Activated T-cell treated with anti-CD3 and anti-CD28 coated beads, Interleukin-2, amount 50 U/mL, for 4 hours (primary cell): ENCODE results near the gene SSBP4. TPM values are rescaled to one million over a fixed set of nuclear protein-coding genes. Genes with fewer than 3 reads are reported as not detected.
"Not testable (repeated sequence)": the region's sequence is repeated elsewhere in the genome, so short reads cannot be mapped to it uniquely, and the experiment has no call there.

Source experiments
- ATAC-seq, 2 donors: fragments of 200-7000 bp; cut with Tn5 transposase; one replicate each; pipeline ENCODE4 v1.10.0; 2021
- DNase-seq: peaks from one replicate; pipeline ENCODE4 v3.0.0-alpha.2; 2020
- H3K27me3 Mint-ChIP-seq: one replicate; pipeline ENCODE4 v1.8.0; 2021; ENCODE audit warnings: low read depth, mixed read lengths
- H3K36me3 Mint-ChIP-seq: one replicate; pipeline ENCODE4 v1.8.0; 2022; ENCODE audit warnings: mixed read lengths; ENCODE audit not compliant: insufficient read depth
- H3K4me1 Mint-ChIP-seq: one replicate; pipeline ENCODE4 v1.8.0; 2021; ENCODE audit warnings: low read depth, mixed read lengths
- H3K4me3 Mint-ChIP-seq: one replicate; pipeline ENCODE4 v1.8.0; 2021; ENCODE audit warnings: mild to moderate bottlenecking, moderate library complexity, mixed read lengths
- H3K9me3 Mint-ChIP-seq: one replicate; pipeline ENCODE4 v1.8.0; 2021; ENCODE audit warnings: mixed read lengths
- total RNA-seq, 3 donors: library from RNA; stranded (reverse); gene quantifications; one replicate each; pipeline ENCODE4 v1.2.1, GENCODE V29; 2021

SSBP4 gene
- total RNA-seq, 3 donors from 2014 or later, result 119 to 155 (median 135) TPM

DNA sequence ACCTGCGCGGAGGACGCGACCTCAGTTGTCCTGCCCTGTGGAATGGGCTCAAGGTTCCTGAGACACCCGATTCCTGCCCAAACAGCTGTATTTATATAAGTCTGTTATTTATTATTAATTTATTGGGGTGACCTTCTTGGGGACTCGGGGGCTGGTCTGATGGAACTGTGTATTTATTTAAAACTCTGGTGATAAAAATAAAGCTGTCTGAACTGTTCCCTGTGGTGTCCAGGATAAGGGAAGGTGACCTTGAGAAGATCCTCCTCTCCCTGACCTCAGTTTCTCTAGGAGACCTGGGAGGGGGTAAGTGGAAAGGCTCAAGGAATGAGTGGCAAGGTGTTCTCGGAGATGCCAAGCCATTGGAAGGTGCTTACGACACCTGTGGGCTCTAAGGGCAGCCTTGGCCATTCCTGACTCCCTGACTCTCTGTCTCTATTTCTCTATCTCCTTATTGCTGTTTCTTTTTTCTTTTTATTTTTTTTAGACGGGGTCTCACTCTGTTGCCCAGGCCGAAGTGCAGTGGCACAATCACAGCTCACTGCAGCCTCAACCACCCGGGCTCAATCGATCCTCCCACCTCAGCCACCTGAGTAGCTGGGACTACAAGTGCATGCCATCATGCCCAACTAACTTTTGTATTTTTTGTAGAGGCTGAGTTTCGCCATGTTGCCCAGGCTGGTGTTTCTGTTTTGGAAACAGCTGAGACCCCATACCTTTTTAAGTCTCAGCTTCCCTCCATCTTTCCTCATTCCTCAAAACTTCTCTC is 30.1 kb upstream of the SSBP4 start:
- H3K4me3 Mint-ChIP-seq, result peak overlapping the region; percentile 58
- H3K27me3 Mint-ChIP-seq, result peaks cover 38% of the 10 kb centered on the region
- peaks cover 7% of the 10 kb centered on the region for H3K4me1 Mint-ChIP-seq
- H3K36me3 Mint-ChIP-seq, result no peaks in the 10 kb centered on the region
- no peaks in the 10 kb centered on the region for H3K9me3 Mint-ChIP-seq
- no peak for DNase-seq
- no peak for ATAC-seq

GRCh38 chr19:18389726-18390064 is 29.5 kb upstream of the SSBP4 start:
- no peaks in the 10 kb centered on the region for H3K36me3 Mint-ChIP-seq
- H3K9me3 Mint-ChIP-seq, result no peaks in the 10 kb centered on the region
- ATAC-seq (no peak), DNase-seq (no peak)
- H3K4me3 Mint-ChIP-seq, result peak overlapping the region; percentile 47
- H3K4me1 Mint-ChIP-seq, result peaks cover 7% of the 10 kb centered on the region
- peaks cover 34% of the 10 kb centered on the region for H3K27me3 Mint-ChIP-seq

DNA sequence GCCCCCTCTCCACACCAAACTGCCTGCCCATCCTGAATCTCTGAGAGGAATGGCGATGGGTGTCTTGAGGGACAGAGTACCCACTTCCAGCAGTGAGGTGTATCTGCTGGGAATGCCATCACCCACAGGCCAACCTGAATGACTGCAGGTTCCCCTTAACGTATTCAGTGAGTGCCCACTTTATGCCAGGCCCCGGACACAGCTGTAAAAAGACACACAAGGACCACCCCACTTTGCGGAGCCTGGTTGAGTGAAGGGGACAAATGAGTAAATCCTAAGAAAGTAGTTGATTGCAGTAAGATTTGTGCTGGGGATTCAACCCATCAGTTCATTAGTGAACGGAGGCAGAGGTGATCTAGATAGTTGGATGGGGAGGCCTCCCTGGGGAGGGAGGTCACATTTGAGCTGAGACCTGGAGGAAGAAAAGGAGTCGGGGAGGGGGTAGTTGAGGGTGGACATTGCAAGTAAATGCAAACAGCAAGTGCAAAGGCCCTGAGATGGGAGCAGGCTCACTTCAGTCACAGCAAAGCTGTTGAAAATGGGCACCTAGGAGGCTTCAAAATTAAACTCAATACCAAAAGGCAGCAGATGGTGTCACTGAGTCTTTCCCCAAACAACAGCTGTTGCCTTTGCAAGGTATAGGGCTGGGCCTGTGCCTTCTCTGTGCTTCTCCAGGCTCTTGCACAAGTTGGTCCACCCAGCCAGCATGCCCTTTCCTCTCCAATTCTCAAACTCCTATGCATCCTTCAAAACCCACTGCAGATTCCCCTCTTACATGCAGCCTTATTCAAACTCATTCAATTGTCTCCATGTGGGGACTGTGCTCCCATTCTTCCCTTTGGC is 28.9 kb upstream of the SSBP4 start:
- Mint-ChIP-seq H3K27me3 (peaks cover 28% of the 10 kb centered on the region), H3K4me3 (no peak overlapping the region), H3K4me1 (peaks cover 7% of the 10 kb centered on the region), H3K36me3 (no peaks in the 10 kb centered on the region), H3K9me3 (no peaks in the 10 kb centered on the region)
- ATAC-seq, result no peak
- DNase-seq, result no peak

GRCh38 chr19:18391509-18392075 is 27.6 kb upstream of the SSBP4 start:
- peaks cover 18% of the 10 kb centered on the region for H3K27me3 Mint-ChIP-seq
- DNase-seq (no peak), ATAC-seq (no peak)
- H3K36me3 Mint-ChIP-seq, result no peaks in the 10 kb centered on the region
- H3K9me3 Mint-ChIP-seq, result no peaks in the 10 kb centered on the region
- no peak overlapping the region for H3K4me3 Mint-ChIP-seq
- peaks cover 7% of the 10 kb centered on the region for H3K4me1 Mint-ChIP-seq

DNA sequence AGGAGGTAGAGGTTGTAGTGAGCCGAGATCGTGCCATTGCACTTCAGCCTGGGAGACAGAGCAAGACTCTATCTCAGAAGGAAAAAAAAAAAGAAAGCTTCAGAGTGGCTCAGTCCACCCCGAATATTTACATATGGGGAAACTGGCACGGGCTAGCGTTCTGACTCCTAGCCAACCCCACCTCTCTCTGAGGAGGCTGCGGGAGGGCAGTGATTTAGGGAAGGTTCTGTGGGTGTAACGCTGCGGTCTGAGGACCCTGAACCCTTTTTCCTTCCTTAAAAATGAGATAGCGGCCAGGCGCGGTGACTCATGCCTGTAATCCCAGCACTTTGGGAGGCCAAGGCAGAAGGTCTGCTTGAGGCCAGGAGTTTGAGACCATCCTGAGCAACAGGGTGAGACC is 26.8 kb upstream of the SSBP4 start:
- Mint-ChIP-seq H3K36me3 (no peaks in the 10 kb centered on the region), H3K4me1 (peaks cover 7% of the 10 kb centered on the region), H3K27me3 (peaks cover 10% of the 10 kb centered on the region), H3K4me3 (no peak overlapping the region), H3K9me3 (no peaks in the 10 kb centered on the region)
- no peak for ATAC-seq
- DNase-seq, result no peak

GRCh38 chr19:18392926-18393325 is 26.3 kb upstream of the SSBP4 start:
- peaks cover 11% of the 10 kb centered on the region for H3K27me3 Mint-ChIP-seq
- H3K36me3 Mint-ChIP-seq, result no peaks in the 10 kb centered on the region
- no peak overlapping the region for H3K4me3 Mint-ChIP-seq
- peaks cover 5% of the 10 kb centered on the region for H3K4me1 Mint-ChIP-seq
- H3K9me3 Mint-ChIP-seq, result no peaks in the 10 kb centered on the region
- DNase-seq, result no peak
- ATAC-seq, result no peak

DNA sequence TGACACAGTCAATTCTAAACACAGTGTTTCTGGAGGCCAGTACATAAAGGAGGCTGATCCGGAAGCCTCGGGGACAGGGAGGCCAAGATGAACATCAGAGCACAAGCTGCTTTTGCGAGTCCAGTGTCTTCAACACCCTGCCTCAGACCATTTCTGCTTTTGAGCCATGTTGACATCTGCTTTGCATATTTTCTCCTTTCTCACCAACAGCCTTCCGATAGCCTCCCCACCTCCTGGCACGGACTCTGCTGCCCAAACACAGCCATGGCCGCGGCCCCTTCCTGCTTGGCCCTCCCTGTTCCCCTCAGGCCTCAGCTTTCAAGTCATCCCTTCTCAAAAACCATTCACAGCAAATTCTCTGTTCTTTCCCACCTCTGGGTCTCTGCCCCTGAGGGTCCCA is 25.4 kb upstream of the SSBP4 start:
- Mint-ChIP-seq H3K4me1 (peaks cover 2% of the 10 kb centered on the region), H3K36me3 (no peaks in the 10 kb centered on the region), H3K4me3 (no peak overlapping the region), H3K9me3 (no peaks in the 10 kb centered on the region), H3K27me3 (peaks cover 15% of the 10 kb centered on the region)
- ATAC-seq (no peak), DNase-seq (no peak)

DNA sequence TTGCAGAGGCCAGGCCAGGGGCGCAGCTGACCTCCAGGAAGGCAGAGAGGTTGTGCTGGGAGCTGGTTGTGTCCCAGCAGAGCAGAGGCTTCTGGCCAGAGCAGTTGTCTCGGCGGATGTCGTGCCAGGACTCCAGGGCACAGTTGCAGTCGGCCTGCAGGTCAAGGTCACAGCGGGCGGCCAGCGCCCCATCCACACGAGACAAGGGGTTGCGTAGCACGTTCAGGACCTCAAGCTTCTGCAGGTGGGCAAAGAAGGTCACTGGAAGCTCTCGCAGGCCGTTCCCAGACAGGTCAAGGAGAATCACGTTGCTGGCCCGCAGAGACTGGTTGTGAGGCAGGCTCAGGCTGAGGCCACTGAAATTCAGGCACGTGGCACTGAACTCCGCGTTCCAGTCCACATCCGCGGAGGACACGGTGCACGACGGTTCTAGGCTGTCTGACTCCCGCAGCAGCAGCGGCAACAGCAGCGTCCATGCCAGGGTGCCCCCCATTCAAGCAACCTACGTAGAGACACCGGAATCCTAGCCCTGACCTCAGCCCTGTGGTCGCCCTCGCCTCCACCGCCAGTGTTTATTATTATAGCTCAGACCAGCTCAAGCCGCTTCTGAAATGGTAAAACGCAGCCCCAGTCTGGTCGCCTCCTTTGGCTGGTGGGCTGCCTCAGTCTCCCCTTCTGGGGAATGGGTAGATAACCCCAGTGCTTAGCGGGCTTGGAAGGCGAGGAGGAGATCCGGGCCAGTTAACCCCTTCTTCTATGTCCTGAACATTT is 22.5 kb upstream of the SSBP4 start:
- Mint-ChIP-seq H3K4me3 (no peak overlapping the region), H3K4me1 (peaks cover 2% of the 10 kb centered on the region), H3K9me3 (no peaks in the 10 kb centered on the region), H3K36me3 (no peaks in the 10 kb centered on the region), H3K27me3 (peaks cover 15% of the 10 kb centered on the region)
- ATAC-seq (no peak), DNase-seq (no peak)

GRCh38 chr19:18397242-18398202 is 21.7 kb upstream of the SSBP4 start, which contains the start of gene LRRC25:
LRRC25 (minus strand) TSS chr19:18397622; CDS start chr19:18396963, 659 bp downstream.
- ATAC-seq (peak; percentile 27 to 43), DNase-seq (no peak)
- H3K9me3 Mint-ChIP-seq, result no peaks in the 10 kb centered on the region

GRCh38 chr19:18399008-18399407 is 20.2 kb upstream of the SSBP4 start:
- peaks cover 2% of the 10 kb centered on the region for H3K4me1 Mint-ChIP-seq

More at GRCh38 chr19:18397242-18398202, 21.7 kb upstream of the SSBP4 start, which contains the start of gene LRRC25:
- no peak within 1 kb of the TSS for H3K4me3 Mint-ChIP-seq
- peaks cover 2% of the 10 kb centered on the region for H3K4me1 Mint-ChIP-seq
- H3K36me3 Mint-ChIP-seq, result no peaks in the 10 kb centered on the region
- peaks cover 15% of the 10 kb centered on the region for H3K27me3 Mint-ChIP-seq

DNA sequence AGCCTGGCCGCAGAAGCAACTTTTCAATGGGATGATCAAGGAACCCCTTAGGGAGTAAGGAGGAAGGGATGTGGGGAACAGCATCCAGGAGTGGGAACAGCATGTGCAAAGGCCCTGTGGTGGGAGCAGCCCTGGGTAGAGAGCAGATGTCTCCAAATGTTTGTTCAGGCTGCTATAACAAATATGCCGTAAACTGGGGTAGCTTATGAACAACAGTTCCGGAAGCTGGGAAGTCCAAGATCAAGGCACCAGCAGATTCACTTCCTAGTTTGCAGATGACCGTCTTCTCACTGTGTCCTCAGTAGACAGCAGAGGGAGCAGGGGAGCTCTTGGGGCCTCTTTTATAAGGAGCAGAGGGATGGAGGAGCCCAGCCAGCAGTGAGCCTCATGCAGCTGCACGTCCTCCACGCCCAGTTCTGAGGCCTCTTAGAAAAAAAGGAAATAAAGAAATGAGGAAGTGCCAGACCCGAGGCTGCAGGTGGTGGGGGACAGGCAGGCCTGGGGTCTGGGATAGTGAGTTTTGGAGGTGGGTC is 17.6 kb upstream of the SSBP4 start:
- no peak for DNase-seq
- Mint-ChIP-seq H3K27me3 (peaks cover 11% of the 10 kb centered on the region), H3K9me3 (no peaks in the 10 kb centered on the region), H3K4me1 (peaks cover 2% of the 10 kb centered on the region), H3K4me3 (no peak overlapping the region), H3K36me3 (no peaks in the 10 kb centered on the region)
- ATAC-seq, result peak in 1 of 2 donors; percentile 40

More at GRCh38 chr19:18399008-18399407, 20.2 kb upstream of the SSBP4 start:
- Mint-ChIP-seq H3K4me3 (no peak overlapping the region), H3K36me3 (no peaks in the 10 kb centered on the region), H3K9me3 (no peaks in the 10 kb centered on the region), H3K27me3 (peaks cover 13% of the 10 kb centered on the region)
- DNase-seq (no peak), ATAC-seq (no peak)

DNA sequence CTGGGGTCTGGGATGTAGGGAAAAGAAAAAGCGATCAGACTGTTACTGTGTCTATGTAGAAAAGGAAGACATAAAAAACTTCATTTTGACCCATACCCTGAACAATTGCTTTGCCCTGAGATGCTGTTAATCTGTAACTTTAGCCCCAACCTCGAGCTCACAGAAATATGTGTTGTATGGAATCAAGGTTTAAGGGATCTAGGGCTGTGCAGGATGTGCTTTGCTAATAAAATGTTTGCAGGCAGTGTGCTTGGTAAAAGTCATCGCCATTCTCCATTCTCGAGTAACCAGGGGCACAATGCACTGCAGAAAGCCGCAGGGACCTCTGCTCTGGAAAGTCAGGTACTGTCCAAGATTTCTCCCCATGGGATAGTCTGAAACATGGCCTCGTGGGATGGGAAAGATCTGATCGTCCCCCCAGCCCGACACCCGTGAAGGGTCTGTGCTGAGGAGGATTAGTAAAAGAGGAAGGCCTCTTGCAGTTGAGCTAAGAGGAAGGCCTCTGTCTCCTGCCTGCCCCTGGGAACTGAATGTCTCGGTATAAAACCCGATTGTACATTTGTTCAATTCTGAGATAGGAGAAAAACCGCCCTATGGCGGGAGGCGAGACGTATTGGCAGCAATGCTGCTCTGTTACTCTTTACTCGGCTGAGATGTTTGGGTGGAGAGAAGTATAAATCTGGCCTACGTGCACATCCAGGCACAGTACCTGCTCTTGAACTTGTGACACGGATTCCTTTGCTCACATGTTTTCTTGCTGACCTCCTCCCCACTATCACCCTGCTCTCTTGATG is 16.5 kb upstream of the SSBP4 start:
- DNase-seq, H3K36me3 Mint-ChIP-seq, H3K27me3 Mint-ChIP-seq, H3K4me1 Mint-ChIP-seq, H3K9me3 Mint-ChIP-seq, H3K4me3 Mint-ChIP-seq, ATAC-seq: not testable (repeated sequence)
